ENCODE measurements around the gene NEK9. TPM values are rescaled to one million over a fixed set of nuclear protein-coding genes. Genes with fewer than 3 reads are reported as not detected.

Gene NEK9
- polyA plus RNA-seq, 1 experiment, result 82.3 TPM

DNA sequence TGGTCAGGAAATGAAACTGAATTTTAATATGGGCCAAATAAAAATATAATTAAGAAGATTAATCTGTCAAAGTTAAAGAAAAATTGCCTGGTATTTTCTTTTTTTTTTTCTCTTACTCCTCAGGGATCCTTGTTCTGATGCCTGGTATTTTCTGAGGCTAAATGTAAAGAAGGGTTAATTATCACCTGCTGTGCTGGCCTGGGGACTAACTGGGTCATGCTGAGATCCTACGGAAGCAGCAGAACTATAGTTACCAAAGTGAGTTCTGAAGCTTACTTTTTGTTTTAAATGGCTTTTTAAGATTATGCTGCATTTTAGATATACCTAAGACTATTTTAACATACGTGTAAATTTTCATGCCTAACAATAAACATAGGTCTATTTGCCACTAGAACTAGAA, 34.1 kb downstream of the NEK9 start:
- no peak overlapping the region for H3K4me3 ChIP-seq (ENCODE audit: low read depth, low read length)
- CTCF ChIA-PET, result interaction anchor here (0.7 kb wide), 1 partner anchor 38 kb away, joined by 3 read pairs; no protein-coding TSS in a partner anchor

DNA sequence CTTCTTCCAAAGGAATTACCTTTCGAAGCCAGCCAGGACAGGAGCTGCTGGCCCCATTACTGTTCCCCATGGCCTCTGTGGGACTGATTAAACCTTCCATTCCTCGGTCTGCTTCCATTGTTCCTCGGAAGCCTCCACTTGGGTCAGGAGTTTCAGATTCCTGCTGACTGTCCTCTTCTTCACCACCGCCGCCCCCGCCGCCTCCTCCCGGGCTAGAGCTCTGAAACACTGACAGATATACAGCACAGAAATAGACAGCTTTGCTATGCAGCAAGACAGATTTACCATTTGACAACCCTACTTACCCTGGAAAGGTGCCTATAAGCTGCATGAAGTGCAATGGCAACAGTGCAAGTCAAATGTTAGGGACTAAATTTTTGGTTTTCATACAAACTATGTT, 35.6 kb downstream of the NEK9 start:
- TF ChIP-seq, protein P1, sequence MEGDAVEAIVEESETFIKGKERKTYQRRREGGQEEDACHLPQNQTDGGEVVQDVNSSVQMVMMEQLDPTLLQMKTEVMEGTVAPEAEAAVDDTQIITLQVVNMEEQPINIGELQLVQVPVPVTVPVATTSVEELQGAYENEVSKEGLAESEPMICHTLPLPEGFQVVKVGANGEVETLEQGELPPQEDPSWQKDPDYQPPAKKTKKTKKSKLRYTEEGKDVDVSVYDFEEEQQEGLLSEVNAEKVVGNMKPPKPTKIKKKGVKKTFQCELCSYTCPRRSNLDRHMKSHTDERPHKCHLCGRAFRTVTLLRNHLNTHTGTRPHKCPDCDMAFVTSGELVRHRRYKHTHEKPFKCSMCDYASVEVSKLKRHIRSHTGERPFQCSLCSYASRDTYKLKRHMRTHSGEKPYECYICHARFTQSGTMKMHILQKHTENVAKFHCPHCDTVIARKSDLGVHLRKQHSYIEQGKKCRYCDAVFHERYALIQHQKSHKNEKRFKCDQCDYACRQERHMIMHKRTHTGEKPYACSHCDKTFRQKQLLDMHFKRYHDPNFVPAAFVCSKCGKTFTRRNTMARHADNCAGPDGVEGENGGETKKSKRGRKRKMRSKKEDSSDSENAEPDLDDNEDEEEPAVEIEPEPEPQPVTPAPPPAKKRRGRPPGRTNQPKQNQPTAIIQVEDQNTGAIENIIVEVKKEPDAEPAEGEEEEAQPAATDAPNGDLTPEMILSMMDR (IDR thresholded peaks at IDR 0.05; ENCODE audit: low read depth, low read length), result no peak
- Histone ChIP-seq H3K27ac (ENCODE audit: low read depth, low read length) (no peak overlapping the region), H3K9me3 (ENCODE audit: control insufficient read depth, insufficient read depth, low read length) (no peaks in the 10 kb centered on the region), H3K4me3 (ENCODE audit: low read depth, low read length) (no peak overlapping the region), H3K27me3 (ENCODE audit: control insufficient read depth, insufficient read depth, low read length) (no peaks in the 10 kb centered on the region)
- POLR2A ChIA-PET, result interaction anchor here (0.5 kb wide), 1 partner anchor 159 kb away, joined by 4 read pairs; no protein-coding TSS in a partner anchor
- DNase-seq (ENCODE audit: low read depth, low spot score), result no peak
- CTCF ChIA-PET, result interaction anchor here (1.5 to 6.2 kb wide), 5 partner anchors 146 to 232 kb away, joined by 3 to 93 read pairs (median 5); no protein-coding TSS in a partner anchor

More for the DNA sequence above, 34.1 kb downstream of the NEK9 start:
- H3K27ac ChIP-seq (ENCODE audit: low read depth, low read length), result no peak overlapping the region
- no peak for DNase-seq (ENCODE audit: low read depth, low spot score)
- no peaks in the 10 kb centered on the region for H3K27me3 ChIP-seq (ENCODE audit: control insufficient read depth, insufficient read depth, low read length)
- TF ChIP-seq, protein P1 (IDR thresholded peaks at IDR 0.05; ENCODE audit: low read depth, low read length), result no peak
- no peaks in the 10 kb centered on the region for H3K9me3 ChIP-seq (ENCODE audit: control insufficient read depth, insufficient read depth, low read length)
- POLR2A ChIA-PET, result no interaction called here

DNA sequence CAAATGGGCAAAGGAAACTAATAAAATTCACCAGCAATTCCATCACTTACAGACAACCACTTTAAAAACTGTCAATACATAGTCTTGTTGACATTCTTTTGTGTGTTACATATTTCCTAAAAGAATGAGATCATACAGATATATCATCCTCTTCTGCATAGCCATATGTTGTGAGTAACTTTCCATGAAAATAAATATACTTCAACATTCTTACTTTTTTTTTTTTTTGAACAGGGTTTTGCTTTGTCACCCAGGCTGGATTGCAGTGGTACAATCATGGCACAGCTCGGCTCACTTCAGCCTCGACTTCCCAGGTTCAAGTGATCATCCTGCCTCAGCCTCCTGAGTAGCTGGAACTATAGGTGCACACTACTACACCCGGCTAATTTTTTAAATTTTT, 36.5 kb downstream of the NEK9 start:
- no peak for DNase-seq (ENCODE audit: low read depth, low spot score)
- Histone ChIP-seq H3K27ac (ENCODE audit: low read depth, low read length) (peak overlapping the region; percentile 63), H3K9me3 (ENCODE audit: control insufficient read depth, insufficient read depth, low read length) (no peaks in the 10 kb centered on the region), H3K4me3 (ENCODE audit: low read depth, low read length) (no peak overlapping the region), H3K27me3 (ENCODE audit: control insufficient read depth, insufficient read depth, low read length) (no peaks in the 10 kb centered on the region)
- ChIA-PET POLR2A (interaction anchor here (1.2 kb wide), 1 partner anchor 27 kb away, joined by 3 read pairs; the partner anchor contains the start of gene ACYP1), CTCF (interaction anchor here (1.4 to 6.2 kb wide), 7 partner anchors 142 to 231 kb away, joined by 3 to 93 read pairs (median 5); no protein-coding TSS in a partner anchor)
- TF ChIP-seq, protein P1 (IDR thresholded peaks at IDR 0.05; ENCODE audit: low read depth, low read length), result no peak

DNA sequence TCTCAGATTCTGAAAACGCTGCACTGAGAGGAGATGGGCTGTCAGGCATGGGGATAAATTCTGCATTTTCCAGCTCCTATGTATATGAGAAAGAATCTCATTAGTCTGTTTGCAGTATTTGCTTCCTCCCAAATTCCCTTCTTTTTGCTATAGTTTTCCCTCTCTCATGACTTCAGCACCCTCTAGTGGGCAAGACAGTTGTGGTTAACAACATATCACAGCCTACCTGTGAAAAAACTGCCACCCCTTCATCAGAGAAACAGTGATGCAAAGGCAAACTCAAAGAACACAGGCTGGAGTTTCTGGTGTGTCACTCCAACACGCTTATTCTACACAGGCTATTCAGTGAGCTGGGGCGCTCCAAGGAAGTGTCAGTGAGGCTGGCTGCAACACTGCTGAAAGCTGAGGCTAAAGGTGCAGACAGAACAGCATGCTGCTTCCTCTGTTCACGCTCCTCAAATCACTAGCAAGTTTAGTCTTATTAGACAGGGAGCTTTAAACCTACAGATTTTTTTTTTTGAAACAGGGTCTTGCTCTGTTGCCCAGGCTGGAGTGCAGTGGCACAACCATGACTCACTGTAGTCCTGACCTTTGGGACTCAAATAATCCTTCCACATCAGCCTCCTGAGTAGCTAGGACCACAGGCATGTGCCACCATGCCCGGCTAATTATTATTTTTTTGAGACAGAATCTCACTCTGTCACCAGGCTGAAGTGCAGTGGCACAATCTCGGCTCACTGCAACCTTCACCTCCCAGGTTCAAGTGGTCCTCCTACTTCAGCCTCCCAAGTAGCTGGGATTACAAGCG, 38.1 kb downstream of the NEK9 start:
- Histone ChIP-seq H3K4me3 (ENCODE audit: low read depth, low read length) (no peak overlapping the region), H3K27me3 (ENCODE audit: control insufficient read depth, insufficient read depth, low read length) (no peaks in the 10 kb centered on the region), H3K9me3 (ENCODE audit: control insufficient read depth, insufficient read depth, low read length) (no peaks in the 10 kb centered on the region), H3K27ac (ENCODE audit: low read depth, low read length) (no peak overlapping the region)
- ChIA-PET CTCF (interaction anchor here (0.6 to 6.2 kb wide), 74 partner anchors 8 to 256 kb away, joined by 3 to 93 read pairs (median 4); partner anchors contain the start of genes ACYP1, EIF2B2, MLH3 and PGF), POLR2A (interaction anchor here (0.6 kb wide), 2 partner anchors 19 to 209 kb away, joined by 3 to 6 read pairs; no protein-coding TSS in a partner anchor)
- peak; percentile 34 for DNase-seq (ENCODE audit: low read depth, low spot score)
- TF ChIP-seq, protein P1 (IDR thresholded peaks at IDR 0.05; ENCODE audit: low read depth, low read length), result peak; percentile 93

DNA sequence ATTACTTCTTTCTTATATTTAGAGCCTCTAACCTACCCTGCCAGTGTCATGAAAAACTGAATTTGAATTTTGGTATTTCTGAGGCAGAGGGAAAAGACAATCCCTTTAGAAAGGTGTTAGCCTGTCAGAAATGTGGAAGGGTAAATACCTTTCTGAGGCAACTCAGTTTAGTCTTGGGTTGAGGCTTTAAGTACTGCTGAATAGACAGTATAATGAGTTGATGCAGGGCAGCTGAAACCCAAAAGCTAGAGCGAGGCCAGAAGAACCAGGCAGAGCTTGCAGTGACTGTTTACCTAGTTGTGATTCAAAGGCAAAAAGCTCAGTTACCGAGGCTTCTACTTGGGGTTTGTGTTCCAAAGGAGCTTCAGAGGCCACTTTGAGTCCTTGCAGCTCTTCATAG, 38.7 kb downstream of the NEK9 start:
- no peak for DNase-seq (ENCODE audit: low read depth, low spot score)
- H3K27me3 ChIP-seq (ENCODE audit: control insufficient read depth, insufficient read depth, low read length), result no peaks in the 10 kb centered on the region
- POLR2A ChIA-PET, result interaction anchor here (0.6 kb wide), 1 partner anchor 208 kb away, joined by 6 read pairs; no protein-coding TSS in a partner anchor
- TF ChIP-seq, protein P1 (IDR thresholded peaks at IDR 0.05; ENCODE audit: low read depth, low read length), result no peak
- H3K4me3 ChIP-seq (ENCODE audit: low read depth, low read length), result no peak overlapping the region
- CTCF ChIA-PET, result interaction anchor here (0.6 to 6.2 kb wide), 64 partner anchors 9 to 235 kb away, joined by 3 to 93 read pairs (median 4); partner anchors contain the start of genes ACYP1, EIF2B2, MLH3 and PGF
- H3K9me3 ChIP-seq (ENCODE audit: control insufficient read depth, insufficient read depth, low read length), result no peaks in the 10 kb centered on the region
- H3K27ac ChIP-seq (ENCODE audit: low read depth, low read length), result no peak overlapping the region
